OCI-LY1 (cell line): ENCODE results near the gene CCRL2.

Experiments
- H2AFZ ChIP-seq: fragments of 200-600 bp; sonication (generic), shearing (Covaris generic); 2 replicates; pipeline ENCODE4 v1.6.0; 2014; ENCODE audit warnings: antibody characterized with exemption, mild to moderate bottlenecking, low read length
- H3F3A ChIP-seq: fragments of 200-600 bp; sonication (generic), shearing (Covaris generic); 2 replicates; pipeline ENCODE4 v1.6.0; 2014; ENCODE audit warnings: mild to moderate bottlenecking, antibody characterized with exemption, low read length, moderate library complexity; ENCODE audit not compliant: insufficient read depth
- H3K27ac ChIP-seq: fragments of 200-600 bp; sonication (generic); 2 replicates; pipeline ENCODE4 v1.5.1; 2014; ENCODE audit warnings: low read length, mixed run types, mild to moderate bottlenecking, low read depth; ENCODE audit not compliant: poor library complexity, severe bottlenecking
- H3K27me3 ChIP-seq: fragments of 200-600 bp; sonication (generic); 2 replicates; pipeline ENCODE4 v1.6.0; 2014; ENCODE audit warnings: antibody characterized with exemption, mild to moderate bottlenecking, low read length, moderate library complexity; ENCODE audit not compliant: insufficient read depth
- H3K36me3 ChIP-seq: fragments of 200-600 bp; sonication (generic); 2 replicates; pipeline ENCODE4 v1.6.1; 2014; ENCODE audit warnings: mild to moderate bottlenecking, antibody characterized with exemption, low read length, moderate library complexity, mixed read lengths; ENCODE audit not compliant: insufficient read depth
- H3K4me1 ChIP-seq: fragments of 200-600 bp; sonication (generic); 2 replicates; pipeline ENCODE4 v1.5.1; 2014; ENCODE audit warnings: mild to moderate bottlenecking, low read length, moderate library complexity; ENCODE audit not compliant: insufficient read depth, severe bottlenecking
- H3K4me2 ChIP-seq: fragments of 200-600 bp; sonication (generic), shearing (Covaris generic); 2 replicates; pipeline ENCODE4 v1.6.1; 2014; ENCODE audit warnings: low read length
- H3K4me3 ChIP-seq: fragments of 200-600 bp; sonication (generic); 2 replicates; pipeline ENCODE4 v1.5.1; 2014; ENCODE audit warnings: low read length, low read depth, mild to moderate bottlenecking, mixed read lengths; ENCODE audit not compliant: poor library complexity, severe bottlenecking
- H3K79me2 ChIP-seq: fragments of 200-600 bp; shearing (Covaris generic); 2 replicates; pipeline ENCODE4 v1.6.1; 2016; ENCODE audit warnings: mixed run types, low read length, mixed read lengths; ENCODE audit not compliant: insufficient read depth
- H3K9ac ChIP-seq: fragments of 200-600 bp; sonication (generic), shearing (Covaris generic); 2 replicates; pipeline ENCODE4 v1.6.1; 2014; ENCODE audit warnings: mild to moderate bottlenecking, low read length, mixed read lengths
- H3K9me2 ChIP-seq: fragments of 200-600 bp; sonication (generic), shearing (Covaris generic); 2 replicates; pipeline ENCODE4 v1.6.1; 2014; ENCODE audit warnings: low read depth, mild to moderate bottlenecking, low read length, mixed read lengths
- H3K9me3 ChIP-seq: fragments of 200-600 bp; shearing (Covaris generic); 2 replicates; pipeline ENCODE4 v1.6.1; 2014; ENCODE audit warnings: low read length, mixed read lengths
- H4K20me1 ChIP-seq: fragments of 200-600 bp; sonication (generic), shearing (Covaris generic); 2 replicates; pipeline ENCODE4 v1.6.0; 2016; ENCODE audit warnings: mild to moderate bottlenecking, low read length; ENCODE audit not compliant: insufficient read depth
- EZH2 ChIP-seq: fragments of 200-600 bp; sonication (generic), shearing (Covaris generic); IDR thresholded peaks from 2 replicates; pipeline ENCODE4 v1.8.0; 2017; ENCODE audit warnings: borderline replicate concordance, mixed run types, mild to moderate bottlenecking, antibody characterized with exemption, low read length, moderate library complexity, mixed read lengths
- TF ChIP-seq, protein P1 (sequence below): fragments of 200-600 bp; sonication (generic), shearing (Covaris generic); IDR thresholded peaks from 2 replicates; pipeline ENCODE4 v1.5.1; 2017; ENCODE audit warnings: mild to moderate bottlenecking, antibody characterized with exemption, low read length, moderate library complexity, mixed read lengths

The CCRL2 gene

DNA sequence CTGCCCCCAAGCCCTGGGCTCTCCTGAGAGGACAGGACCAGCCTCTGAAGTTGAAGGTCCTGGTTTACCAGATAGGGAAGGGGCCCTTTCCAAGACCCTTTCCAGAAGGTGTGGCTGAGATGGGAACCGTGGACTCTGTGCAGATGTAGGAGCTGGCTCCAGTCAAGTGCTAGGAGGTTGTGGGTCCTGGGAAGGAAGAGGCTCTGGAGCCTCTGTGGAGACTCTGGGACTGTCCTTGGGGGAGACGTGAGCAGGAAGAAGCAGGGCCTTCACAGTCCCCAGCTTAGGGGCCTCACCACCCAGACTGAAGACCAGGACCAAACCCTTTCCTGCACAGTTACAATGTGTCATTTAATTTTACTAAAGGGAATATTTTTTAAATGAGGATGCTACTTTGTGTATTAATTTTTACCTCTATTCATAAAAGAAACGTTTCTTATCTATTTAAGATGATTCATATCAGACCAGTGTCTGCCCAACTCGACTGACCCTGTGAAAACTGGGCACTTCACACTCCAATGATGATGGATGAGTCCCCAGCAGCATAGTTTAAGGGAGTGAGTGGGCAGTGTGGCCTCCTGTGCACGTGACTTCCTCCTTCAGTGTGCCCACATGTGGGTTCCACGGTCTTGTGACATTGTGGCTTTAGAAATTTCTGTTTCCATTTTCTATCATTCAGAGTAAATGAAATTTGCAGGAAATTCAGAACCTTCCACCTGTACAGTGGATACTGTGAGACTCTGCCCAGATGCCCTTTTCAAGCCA, 11.1 kb upstream of the CCRL2 start:
- H3K4me2 ChIP-seq: no peak overlapping the region
- no peaks in the 10 kb centered on the region for H3K36me3 ChIP-seq
- H2AFZ ChIP-seq: no peak overlapping the region
- H3F3A ChIP-seq: no peaks in the 10 kb centered on the region
- no peaks in the 10 kb centered on the region for H3K79me2 ChIP-seq
- H3K9me3 ChIP-seq: no peaks in the 10 kb centered on the region
- TF ChIP-seq EZH2: no peak
- TF ChIP-seq, protein P1, sequence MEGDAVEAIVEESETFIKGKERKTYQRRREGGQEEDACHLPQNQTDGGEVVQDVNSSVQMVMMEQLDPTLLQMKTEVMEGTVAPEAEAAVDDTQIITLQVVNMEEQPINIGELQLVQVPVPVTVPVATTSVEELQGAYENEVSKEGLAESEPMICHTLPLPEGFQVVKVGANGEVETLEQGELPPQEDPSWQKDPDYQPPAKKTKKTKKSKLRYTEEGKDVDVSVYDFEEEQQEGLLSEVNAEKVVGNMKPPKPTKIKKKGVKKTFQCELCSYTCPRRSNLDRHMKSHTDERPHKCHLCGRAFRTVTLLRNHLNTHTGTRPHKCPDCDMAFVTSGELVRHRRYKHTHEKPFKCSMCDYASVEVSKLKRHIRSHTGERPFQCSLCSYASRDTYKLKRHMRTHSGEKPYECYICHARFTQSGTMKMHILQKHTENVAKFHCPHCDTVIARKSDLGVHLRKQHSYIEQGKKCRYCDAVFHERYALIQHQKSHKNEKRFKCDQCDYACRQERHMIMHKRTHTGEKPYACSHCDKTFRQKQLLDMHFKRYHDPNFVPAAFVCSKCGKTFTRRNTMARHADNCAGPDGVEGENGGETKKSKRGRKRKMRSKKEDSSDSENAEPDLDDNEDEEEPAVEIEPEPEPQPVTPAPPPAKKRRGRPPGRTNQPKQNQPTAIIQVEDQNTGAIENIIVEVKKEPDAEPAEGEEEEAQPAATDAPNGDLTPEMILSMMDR: no peak
- no peaks in the 10 kb centered on the region for H3K9me2 ChIP-seq
- no peaks in the 10 kb centered on the region for H3K4me1 ChIP-seq
- H3K27ac ChIP-seq: no peak overlapping the region
- H4K20me1 ChIP-seq: no peaks in the 10 kb centered on the region
- no peak overlapping the region for H3K9ac ChIP-seq
- H3K4me3 ChIP-seq: no peak overlapping the region
- 0 out of 2 replicates have a peak, but pooled peaks cover 4% of the 10 kb centered on the region for H3K27me3 ChIP-seq

DNA sequence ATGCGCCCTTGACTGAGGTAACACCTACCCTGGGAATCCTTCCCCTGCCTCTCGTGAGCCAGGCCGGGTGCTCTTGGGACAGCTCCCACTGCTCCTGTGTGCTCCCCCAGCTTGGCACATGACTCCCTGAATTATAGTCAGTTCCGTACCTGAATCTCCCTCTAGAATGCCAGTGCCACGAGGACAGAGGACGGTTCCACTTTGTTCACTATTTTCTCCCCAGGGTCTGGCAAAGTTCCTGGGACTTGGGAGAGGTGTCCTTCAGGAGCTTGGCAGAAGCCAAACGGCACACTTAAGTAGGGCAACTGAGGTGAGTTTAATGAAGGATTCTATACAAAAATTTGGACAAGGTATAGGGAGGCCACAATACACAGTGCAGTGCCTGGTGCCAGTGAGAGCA, 9.9 kb upstream of the CCRL2 start:
- Histone ChIP-seq H3K9ac (no peak overlapping the region), H3K4me1 (no peaks in the 10 kb centered on the region), H3K27me3 (0 out of 2 replicates have a peak, but pooled peaks cover 4% of the 10 kb centered on the region), H3F3A (no peaks in the 10 kb centered on the region), H4K20me1 (no peaks in the 10 kb centered on the region), H3K4me3 (no peak overlapping the region), H2AFZ (no peak overlapping the region), H3K36me3 (no peaks in the 10 kb centered on the region), H3K9me2 (no peaks in the 10 kb centered on the region), H3K79me2 (no peaks in the 10 kb centered on the region), H3K9me3 (no peaks in the 10 kb centered on the region), H3K4me2 (no peak overlapping the region), H3K27ac (no peak overlapping the region)
- TF ChIP-seq, protein P1: no peak
- TF ChIP-seq EZH2: no peak

DNA sequence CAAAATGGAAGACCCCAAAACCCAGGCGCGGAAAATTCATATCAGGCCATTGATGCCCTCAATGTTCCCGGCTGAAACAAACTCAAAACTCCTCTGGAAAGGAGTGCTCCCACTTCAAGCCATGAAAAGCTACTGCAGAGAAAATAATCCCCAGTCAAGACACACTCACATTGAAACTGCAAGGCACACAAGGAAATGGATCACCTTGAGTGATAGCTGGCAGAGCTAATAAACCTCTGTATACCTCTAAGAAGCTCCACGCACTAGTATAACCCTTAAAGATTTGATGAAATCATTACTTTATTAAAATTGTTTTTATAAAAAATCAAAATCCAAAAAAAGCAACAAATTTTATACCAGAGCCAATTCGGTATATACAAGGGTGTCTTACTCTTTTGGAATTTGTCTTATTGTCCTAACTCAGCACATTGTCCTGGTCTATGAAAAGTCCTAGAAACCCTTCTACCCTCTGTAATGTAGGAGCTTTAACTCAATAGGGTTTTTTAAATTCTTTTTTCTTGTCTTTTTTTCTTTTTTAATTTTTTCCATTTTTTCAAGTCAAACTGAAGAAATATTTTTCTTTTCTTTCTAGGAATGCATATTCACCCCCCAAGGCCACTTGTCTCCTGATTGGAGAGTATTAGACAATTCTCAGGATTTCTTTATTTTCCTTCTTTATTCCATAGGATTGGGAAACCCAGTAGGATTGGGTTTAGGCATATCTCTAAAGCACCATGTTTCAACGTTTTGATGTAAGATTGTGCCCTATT, 8.7 kb upstream of the CCRL2 start:
- H3K27me3 ChIP-seq: 0 out of 2 replicates have a peak, but pooled peaks cover 4% of the 10 kb centered on the region
- no peaks in the 10 kb centered on the region for H4K20me1 ChIP-seq
- no peaks in the 10 kb centered on the region for H3F3A ChIP-seq
- no peak overlapping the region for H3K4me3 ChIP-seq
- H3K9ac ChIP-seq: no peak overlapping the region
- H3K79me2 ChIP-seq: no peaks in the 10 kb centered on the region
- no peaks in the 10 kb centered on the region for H3K4me1 ChIP-seq
- H2AFZ ChIP-seq: no peak overlapping the region
- no peak overlapping the region for H3K4me2 ChIP-seq
- TF ChIP-seq, protein P1: no peak
- TF ChIP-seq EZH2: no peak
- H3K9me3 ChIP-seq: no peaks in the 10 kb centered on the region
- H3K9me2 ChIP-seq: no peaks in the 10 kb centered on the region
- no peaks in the 10 kb centered on the region for H3K36me3 ChIP-seq
- no peak overlapping the region for H3K27ac ChIP-seq
